HepG2 (cell line): ENCODE results near the gene NES. TPM values are rescaled to one million over a fixed set of nuclear protein-coding genes. Genes with fewer than 3 reads are reported as not detected.

Source experiments
- CCDC6 ChIP-seq: sonication (generic); formaldehyde crosslinking; IDR thresholded peaks from 2 replicates; pipeline ENCODE4 v1.8.1; 2022; ENCODE audit warnings: mild to moderate bottlenecking, missing genetic modification reagents, moderate library complexity
- ELF1 ChIP-seq: sonication (generic); formaldehyde crosslinking; IDR thresholded peaks from 2 replicates; pipeline ENCODE4 v1.4.0; 2020; ENCODE audit warnings: missing genetic modification reagents
- KLF13 ChIP-seq: sonication (generic); formaldehyde crosslinking; IDR thresholded peaks from 2 replicates; pipeline ENCODE4 v1.4.0; 2020; ENCODE audit warnings: mild to moderate bottlenecking, missing genetic modification reagents
- NR3C1 ChIP-seq: sonication (generic); formaldehyde crosslinking; IDR thresholded peaks from 2 replicates; pipeline ENCODE4 v1.4.0; 2020; ENCODE audit warnings: missing genetic modification reagents
- SMAD3 ChIP-seq: sonication (generic); formaldehyde crosslinking; IDR thresholded peaks from 2 replicates; pipeline ENCODE4 v1.4.0; 2020; ENCODE audit warnings: missing genetic modification reagents
- TARDBP ChIP-seq: sonication (generic); formaldehyde crosslinking; IDR thresholded peaks from 2 replicates; pipeline ENCODE4 v1.8.0; 2022; ENCODE audit warnings: mild to moderate bottlenecking, missing genetic modification reagents
- TCF7L2 ChIP-seq: IDR thresholded peaks from 2 replicates; pipeline ENCODE4 v1.6.1; 2011; ENCODE audit warnings: mild to moderate bottlenecking, low read depth, low read length, moderate library complexity
- ZC3H4 ChIP-seq: sonication (generic); formaldehyde crosslinking; IDR thresholded peaks from 2 replicates; pipeline ENCODE4 v1.4.0; 2020; ENCODE audit warnings: missing genetic modification reagents, borderline replicate concordance
- ZMYM2 ChIP-seq: sonication (generic); formaldehyde crosslinking; IDR thresholded peaks from 2 replicates; pipeline ENCODE4 v1.8.0; 2022; ENCODE audit warnings: mild to moderate bottlenecking, missing genetic modification reagents
- ZNF282 ChIP-seq: fragments of 450-650 bp; IDR thresholded peaks from 2 replicates; pipeline ENCODE4 v1.6.1; 2018; ENCODE audit not compliant: partially characterized antibody
- ZNF331 ChIP-seq: sonication (generic); formaldehyde crosslinking; IDR thresholded peaks from 2 replicates; pipeline ENCODE4 v1.4.0; 2020; ENCODE audit warnings: missing genetic modification reagents
- ZNF441 ChIP-seq: sonication (generic); formaldehyde crosslinking; IDR thresholded peaks from 2 replicates; pipeline ENCODE4 v1.7.0; 2021; ENCODE audit warnings: missing genetic modification reagents, borderline replicate concordance
- ZNF547 ChIP-seq: sonication (generic); formaldehyde crosslinking; IDR thresholded peaks from 2 replicates; pipeline ENCODE4 v1.5.1; 2020; ENCODE audit warnings: mild to moderate bottlenecking, missing genetic modification reagents
- polyA plus RNA-seq, 8 experiments: library from polyadenylated mRNA; depleted of rRNA in 3 of 8; stranded (reverse) in 7 of 8; unstranded in 1 of 8; fragments of >200 nt; fragmentation: Illumina TruSeq in 4 of 8; extraction: Trizol in 4 of 8; gene quantifications; 2 replicates each; pipeline versions ENCODE4 v1.2.1 to v1.2.3, GENCODE V29; 2011 to 2016; ENCODE audit warnings: low read depth in 4 of 8, missing spikeins in 1 of 8, mixed read lengths in 1 of 8; ENCODE audit not compliant: insufficient read depth in 1 of 8
- total RNA-seq, 5 experiments: library from RNA; depleted of rRNA; stranded (reverse); fragments of >200 nt; fragmentation: Illumina TruSeq; extraction: Trizol; gene quantifications; 2 replicates each; pipeline ENCODE4 v1.2.3, GENCODE V29; 2016; ENCODE audit warnings: low read depth in 1 of 5
- TF ChIP-seq, protein P1 (sequence below): sonication (generic); formaldehyde crosslinking; IDR thresholded peaks from 2 replicates; pipeline ENCODE4 v1.5.0; 2020; ENCODE audit warnings: mild to moderate bottlenecking, missing genetic modification reagents, borderline replicate concordance
- TF ChIP-seq, protein P2 (sequence below): sonication (generic); formaldehyde crosslinking; IDR thresholded peaks from 2 replicates; pipeline ENCODE4 v1.8.0; 2022; ENCODE audit warnings: missing genetic modification reagents, low read depth, mild to moderate bottlenecking, borderline replicate concordance
- TF ChIP-seq, protein P3 (sequence below): sonication (generic); formaldehyde crosslinking; IDR thresholded peaks from 2 replicates; pipeline ENCODE4 v1.4.0; 2020; ENCODE audit warnings: missing genetic modification reagents
- TF ChIP-seq, protein P4 (sequence below): sonication (generic); formaldehyde crosslinking; IDR thresholded peaks from 2 replicates; pipeline ENCODE4 v1.5.0; 2020; ENCODE audit warnings: mild to moderate bottlenecking, missing genetic modification reagents, borderline replicate concordance

Gene NES
- total and polyA plus RNA-seq, 2 of the 13 experiments (the other 11 are each of a cell fraction or from before 2014, with no cell fraction given): 1.7 to 16.6 TPM

DNA sequence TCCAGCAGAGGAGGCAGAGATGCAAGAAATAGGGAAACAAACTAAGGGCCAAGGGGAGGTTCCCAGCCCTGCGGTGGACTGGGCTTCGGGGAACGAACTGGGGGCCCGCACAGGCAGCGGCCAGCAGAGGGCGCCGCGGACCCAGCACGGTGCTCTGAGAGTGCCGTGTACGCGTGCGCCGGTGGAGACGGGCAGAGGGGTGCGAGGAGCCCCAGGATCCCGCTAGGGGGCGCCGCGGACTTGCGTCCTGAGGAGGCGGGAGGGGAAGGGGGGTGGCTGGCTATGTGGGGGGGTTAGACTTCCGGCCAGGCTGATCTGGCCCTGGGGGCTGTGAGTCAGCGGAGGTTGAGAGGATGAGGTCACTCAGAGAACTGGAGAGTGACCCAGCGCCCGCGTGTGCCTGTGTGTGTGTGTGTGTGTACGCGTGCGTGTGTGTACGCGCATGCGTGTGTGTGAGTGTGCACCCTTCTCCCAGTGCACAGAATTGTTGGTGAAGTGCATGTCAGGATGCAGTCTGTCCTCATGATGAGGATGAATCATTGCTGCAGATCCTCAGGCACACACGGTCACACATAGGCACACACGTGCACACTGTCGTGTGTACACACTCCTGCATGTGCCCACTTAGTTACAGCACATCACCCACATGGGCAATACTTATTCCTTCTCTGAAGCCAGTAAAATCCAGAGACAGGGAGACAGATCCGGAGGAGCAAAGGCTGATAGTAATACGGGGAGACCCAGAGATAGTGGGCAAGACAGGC, 17.0 kb downstream of the NES start (continued):
- TF ChIP-seq ZNF331: peak; percentile 38; the same call in 1 of the 2 replicates
- no peak for TF ChIP-seq NR3C1 (CRISPR knock-in tag)
- TF ChIP-seq, protein P1, sequence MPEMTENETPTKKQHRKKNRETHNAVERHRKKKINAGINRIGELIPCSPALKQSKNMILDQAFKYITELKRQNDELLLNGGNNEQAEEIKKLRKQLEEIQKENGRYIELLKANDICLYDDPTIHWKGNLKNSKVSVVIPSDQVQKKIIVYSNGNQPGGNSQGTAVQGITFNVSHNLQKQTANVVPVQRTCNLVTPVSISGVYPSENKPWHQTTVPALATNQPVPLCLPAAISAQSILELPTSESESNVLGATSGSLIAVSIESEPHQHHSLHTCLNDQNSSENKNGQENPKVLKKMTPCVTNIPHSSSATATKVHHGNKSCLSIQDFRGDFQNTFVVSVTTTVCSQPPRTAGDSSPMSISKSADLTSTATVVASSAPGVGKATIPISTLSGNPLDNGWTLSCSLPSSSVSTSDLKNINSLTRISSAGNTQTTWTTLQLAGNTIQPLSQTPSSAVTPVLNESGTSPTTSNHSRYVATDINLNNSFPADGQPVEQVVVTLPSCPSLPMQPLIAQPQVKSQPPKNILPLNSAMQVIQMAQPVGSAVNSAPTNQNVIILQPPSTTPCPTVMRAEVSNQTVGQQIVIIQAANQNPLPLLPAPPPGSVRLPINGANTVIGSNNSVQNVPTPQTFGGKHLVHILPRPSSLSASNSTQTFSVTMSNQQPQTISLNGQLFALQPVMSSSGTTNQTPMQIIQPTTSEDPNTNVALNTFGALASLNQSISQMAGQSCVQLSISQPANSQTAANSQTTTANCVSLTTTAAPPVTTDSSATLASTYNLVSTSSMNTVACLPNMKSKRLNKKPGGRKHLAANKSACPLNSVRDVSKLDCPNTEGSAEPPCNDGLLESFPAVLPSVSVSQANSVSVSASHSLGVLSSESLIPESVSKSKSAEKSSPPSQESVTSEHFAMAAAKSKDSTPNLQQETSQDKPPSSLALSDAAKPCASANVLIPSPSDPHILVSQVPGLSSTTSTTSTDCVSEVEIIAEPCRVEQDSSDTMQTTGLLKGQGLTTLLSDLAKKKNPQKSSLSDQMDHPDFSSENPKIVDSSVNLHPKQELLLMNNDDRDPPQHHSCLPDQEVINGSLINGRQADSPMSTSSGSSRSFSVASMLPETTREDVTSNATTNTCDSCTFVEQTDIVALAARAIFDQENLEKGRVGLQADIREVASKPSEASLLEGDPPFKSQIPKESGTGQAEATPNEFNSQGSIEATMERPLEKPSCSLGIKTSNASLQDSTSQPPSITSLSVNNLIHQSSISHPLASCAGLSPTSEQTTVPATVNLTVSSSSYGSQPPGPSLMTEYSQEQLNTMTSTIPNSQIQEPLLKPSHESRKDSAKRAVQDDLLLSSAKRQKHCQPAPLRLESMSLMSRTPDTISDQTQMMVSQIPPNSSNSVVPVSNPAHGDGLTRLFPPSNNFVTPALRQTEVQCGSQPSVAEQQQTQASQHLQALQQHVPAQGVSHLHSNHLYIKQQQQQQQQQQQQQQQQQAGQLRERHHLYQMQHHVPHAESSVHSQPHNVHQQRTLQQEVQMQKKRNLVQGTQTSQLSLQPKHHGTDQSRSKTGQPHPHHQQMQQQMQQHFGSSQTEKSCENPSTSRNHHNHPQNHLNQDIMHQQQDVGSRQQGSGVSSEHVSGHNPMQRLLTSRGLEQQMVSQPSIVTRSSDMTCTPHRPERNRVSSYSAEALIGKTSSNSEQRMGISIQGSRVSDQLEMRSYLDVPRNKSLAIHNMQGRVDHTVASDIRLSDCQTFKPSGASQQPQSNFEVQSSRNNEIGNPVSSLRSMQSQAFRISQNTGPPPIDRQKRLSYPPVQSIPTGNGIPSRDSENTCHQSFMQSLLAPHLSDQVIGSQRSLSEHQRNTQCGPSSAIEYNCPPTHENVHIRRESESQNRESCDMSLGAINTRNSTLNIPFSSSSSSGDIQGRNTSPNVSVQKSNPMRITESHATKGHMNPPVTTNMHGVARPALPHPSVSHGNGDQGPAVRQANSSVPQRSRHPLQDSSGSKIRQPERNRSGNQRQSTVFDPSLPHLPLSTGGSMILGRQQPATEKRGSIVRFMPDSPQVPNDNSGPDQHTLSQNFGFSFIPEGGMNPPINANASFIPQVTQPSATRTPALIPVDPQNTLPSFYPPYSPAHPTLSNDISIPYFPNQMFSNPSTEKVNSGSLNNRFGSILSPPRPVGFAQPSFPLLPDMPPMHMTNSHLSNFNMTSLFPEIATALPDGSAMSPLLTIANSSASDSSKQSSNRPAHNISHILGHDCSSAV: no peak
- TF ChIP-seq ZNF282: no peak
- TF ChIP-seq ELF1 (CRISPR knock-in tag): peak; percentile 63
- TF ChIP-seq ZNF547: 0 out of 2 replicates have a peak, but pooled peaks have one; percentile 57
- TF ChIP-seq, protein P2, sequence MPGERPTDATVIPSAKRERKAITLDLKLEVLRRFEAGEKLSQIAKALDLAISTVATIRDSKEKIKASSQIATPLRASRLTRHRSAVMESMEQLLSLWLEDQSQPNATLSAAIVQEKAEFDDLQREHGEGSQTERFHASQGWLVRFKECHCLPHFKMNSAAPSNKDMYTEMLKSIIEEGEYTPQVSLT (CRISPR knock-in tag): no peak
- peak; percentile 51; the same call in 1 of the 2 replicates for TF ChIP-seq ZNF441 (CRISPR knock-in tag)
- TF ChIP-seq KLF13: no peak
- TF ChIP-seq TARDBP (CRISPR knock-in tag): peak; percentile 83; the same call in 1 of the 2 replicates
- TF ChIP-seq TCF7L2: no peak
- TF ChIP-seq SMAD3: peak; percentile 47; the same call in 1 of the 2 replicates
- TF ChIP-seq, protein P3, sequence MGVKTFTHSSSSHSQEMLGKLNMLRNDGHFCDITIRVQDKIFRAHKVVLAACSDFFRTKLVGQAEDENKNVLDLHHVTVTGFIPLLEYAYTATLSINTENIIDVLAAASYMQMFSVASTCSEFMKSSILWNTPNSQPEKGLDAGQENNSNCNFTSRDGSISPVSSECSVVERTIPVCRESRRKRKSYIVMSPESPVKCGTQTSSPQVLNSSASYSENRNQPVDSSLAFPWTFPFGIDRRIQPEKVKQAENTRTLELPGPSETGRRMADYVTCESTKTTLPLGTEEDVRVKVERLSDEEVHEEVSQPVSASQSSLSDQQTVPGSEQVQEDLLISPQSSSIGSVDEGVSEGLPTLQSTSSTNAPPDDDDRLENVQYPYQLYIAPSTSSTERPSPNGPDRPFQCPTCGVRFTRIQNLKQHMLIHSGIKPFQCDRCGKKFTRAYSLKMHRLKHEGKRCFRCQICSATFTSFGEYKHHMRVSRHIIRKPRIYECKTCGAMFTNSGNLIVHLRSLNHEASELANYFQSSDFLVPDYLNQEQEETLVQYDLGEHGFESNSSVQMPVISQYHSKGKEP (CRISPR knock-in tag): no peak
- TF ChIP-seq ZC3H4 (CRISPR knock-in tag): peak; percentile 98
- TF ChIP-seq CCDC6 (CRISPR knock-in tag): peak; percentile 81; the same call in 1 of the 2 replicates
- TF ChIP-seq, protein P4, sequence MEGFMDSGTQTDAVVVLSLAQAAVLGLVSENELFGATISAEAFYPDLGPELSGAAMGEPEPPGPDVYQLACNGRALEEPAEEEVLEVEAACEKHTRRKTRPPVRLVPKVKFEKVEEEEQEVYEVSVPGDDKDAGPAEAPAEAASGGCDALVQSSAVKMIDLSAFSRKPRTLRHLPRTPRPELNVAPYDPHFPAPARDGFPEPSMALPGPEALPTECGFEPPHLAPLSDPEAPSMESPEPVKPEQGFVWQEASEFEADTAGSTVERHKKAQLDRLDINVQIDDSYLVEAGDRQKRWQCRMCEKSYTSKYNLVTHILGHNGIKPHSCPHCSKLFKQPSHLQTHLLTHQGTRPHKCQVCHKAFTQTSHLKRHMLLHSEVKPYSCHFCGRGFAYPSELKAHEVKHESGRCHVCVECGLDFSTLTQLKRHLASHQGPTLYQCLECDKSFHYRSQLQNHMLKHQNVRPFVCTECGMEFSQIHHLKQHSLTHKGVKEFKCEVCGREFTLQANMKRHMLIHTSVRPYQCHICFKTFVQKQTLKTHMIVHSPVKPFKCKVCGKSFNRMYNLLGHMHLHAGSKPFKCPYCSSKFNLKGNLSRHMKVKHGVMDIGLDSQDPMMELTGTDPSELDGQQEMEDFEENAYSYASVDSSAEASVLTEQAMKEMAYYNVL (CRISPR knock-in tag): peak; percentile 45; the same call in 1 of the 2 replicates
- peak; percentile 84; the same call in 1 of the 2 replicates for TF ChIP-seq ZMYM2 (CRISPR knock-in tag)
